Sigmoid colon (tissue), 4 donors: ENCODE results near the gene UGCG.

Source experiments
- EP300 ChIP-seq, 4 donors: sonication (generic); formaldehyde crosslinking; IDR thresholded peaks; one replicate each; pipeline ENCODE4 v1.6.1; 2017; ENCODE audit warnings: antibody characterized with exemption in 4 of 4
- POLR2A ChIP-seq, 2 donors: fragments of 450-650 bp; IDR thresholded peaks; one replicate each; pipeline ENCODE4 v1.6.1; 2016; ENCODE audit warnings: antibody characterized with exemption in 2 of 2, mild to moderate bottlenecking in 2 of 2, moderate library complexity in 2 of 2

- TF ChIP-seq POLR2A (IDR thresholded peaks at IDR 0.05) (no peak), EP300 (IDR thresholded peaks at IDR 0.05) (no peak)
Observed at GRCh38 chr9:111936391-111936790, 39.8 kb downstream of the UGCG start.
